GM12875 (cell line): Measurements from ENCODE around the gene USP6.

ENCODE experiments used
- H3K4me3 ChIP-seq: one replicate; pipeline ENCODE4 v1.5.1; 2011; ENCODE audit warnings: low read depth, low read length, control low read depth
- CTCF ChIP-seq: IDR thresholded peaks from 2 replicates; pipeline ENCODE4 v1.5.1; 2011; ENCODE audit warnings: low read depth, mild to moderate bottlenecking, control low read depth, inconsistent platforms, low read length, moderate library complexity, borderline replicate concordance; ENCODE audit not compliant: insufficient read depth

USP6 gene

GRCh38 chr17:5198472-5198871 is 82.6 kb downstream of the USP6 start:
- peak; percentile 14; the same call in 1 of the 2 replicates for TF ChIP-seq CTCF
- no peak overlapping the region for H3K4me3 ChIP-seq

DNA sequence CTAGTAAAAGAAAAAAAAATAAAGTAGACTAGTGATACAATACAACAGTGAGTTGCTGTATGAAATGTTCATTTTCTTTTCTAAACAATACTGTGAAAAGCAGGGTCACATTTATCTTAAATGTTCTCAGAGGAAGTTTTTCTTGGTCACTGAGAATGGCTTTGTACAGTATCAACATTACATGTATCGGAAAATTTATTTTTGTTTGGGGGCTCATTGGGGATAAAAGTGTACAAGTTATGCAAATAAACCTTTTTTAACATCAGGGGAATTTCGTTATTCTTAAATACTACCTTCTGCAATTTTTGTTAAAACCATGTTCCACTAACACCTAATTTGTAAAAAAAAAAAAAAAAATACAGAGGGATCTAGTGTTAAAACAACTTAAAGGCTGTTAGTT is 84.5 kb downstream of the USP6 start:
- no peak overlapping the region for H3K4me3 ChIP-seq

GRCh38 chr17:5201011-5201410 is 85.2 kb downstream of the USP6 start:
- TF ChIP-seq CTCF = no peak
- no peak overlapping the region for H3K4me3 ChIP-seq

More for the DNA sequence above, 84.5 kb downstream of the USP6 start:
- TF ChIP-seq CTCF = no peak

GRCh38 chr17:5203178-5203907 is 87.5 kb downstream of the USP6 start:
- H3K4me3 ChIP-seq = no peak overlapping the region
- TF ChIP-seq CTCF = no peak

DNA sequence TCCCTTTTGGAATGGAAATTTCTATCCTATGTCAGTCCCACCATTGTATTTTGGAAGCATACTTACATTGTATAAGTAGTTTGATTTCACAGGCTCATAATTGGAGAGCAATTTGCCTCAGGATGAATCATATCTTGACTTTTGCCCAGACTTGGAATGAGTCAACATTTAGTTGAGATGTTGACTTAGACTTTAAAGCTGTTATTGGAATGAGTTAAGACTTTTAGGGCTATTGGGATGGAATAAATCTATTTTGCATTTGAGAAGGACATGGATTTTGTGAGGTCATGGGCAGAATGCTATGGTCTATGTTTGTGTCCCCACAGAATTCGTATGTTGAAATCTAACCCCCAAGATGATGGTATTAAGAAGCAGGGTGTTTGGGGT is 88.1 kb downstream of the USP6 start:
- TF ChIP-seq CTCF = no peak
- H3K4me3 ChIP-seq = no peak overlapping the region

GRCh38 chr17:5209396-5209795 is 93.6 kb downstream of the USP6 start:
- H3K4me3 ChIP-seq = no peak overlapping the region
- no peak for TF ChIP-seq CTCF

DNA sequence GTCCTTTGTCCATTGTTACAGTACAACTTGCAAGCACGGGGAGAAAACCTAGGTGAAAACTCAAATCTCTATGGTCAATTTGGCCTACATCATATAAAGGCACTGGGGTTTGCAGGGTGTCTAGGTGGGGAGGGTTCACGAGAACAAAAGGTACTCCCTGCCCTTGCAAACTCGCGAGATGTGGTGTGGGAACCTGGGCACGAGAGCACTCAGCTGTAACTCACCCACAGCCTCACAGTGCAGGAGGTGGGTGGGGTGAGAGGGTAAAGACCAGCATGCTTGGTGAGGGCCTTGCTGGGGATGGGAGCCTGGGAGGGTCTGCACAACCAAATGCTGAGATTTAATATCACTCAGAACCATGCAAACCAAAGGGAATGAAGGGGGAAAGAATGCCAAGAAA is 94.3 kb downstream of the USP6 start:
- H3K4me3 ChIP-seq = no peak overlapping the region

More for the DNA sequence above, 94.3 kb downstream of the USP6 start:
- TF ChIP-seq CTCF = no peak
